Endometrial microvascular endothelial cells (primary cell): ENCODE measurements around the gene BRPF1. TPM values are rescaled to one million over a fixed set of nuclear protein-coding genes. Genes with fewer than 3 reads are reported as not detected.

Experiments
- total RNA-seq: library from RNA; depleted of rRNA; stranded (reverse); fragments of >200 nt; gene quantifications from one replicate; pipeline ENCODE4 v1.2.3, GENCODE V29; 2015; ENCODE audit errors: inconsistent ontology term

The BRPF1 gene
- total RNA-seq, 1 donor from 2014 or later = 16.2 TPM

Other genes starting within 250 kb of the BRPF1 start
- gene LHFPL4, start 177.9 kb upstream of the BRPF1 start, total RNA-seq = not detected
- gene MTMR14, start 82.2 kb upstream of the BRPF1 start, total RNA-seq = 48.1 TPM
- gene CPNE9, start 27.9 kb upstream of the BRPF1 start, total RNA-seq = not detected
- 18.7 TPM for gene OGG1, start 18.2 kb downstream of the BRPF1 start, total RNA-seq
- 38.9 TPM for gene CAMK1, start 38.2 kb downstream of the BRPF1 start, total RNA-seq
- gene TADA3, start 60.7 kb downstream of the BRPF1 start, total RNA-seq = 83.3 TPM
- gene ARPC4, start 61.3 kb downstream of the BRPF1 start, total RNA-seq = 375 TPM
- 10.9 TPM for gene TTLL3, start 78.5 kb downstream of the BRPF1 start, total RNA-seq
- 53.1 TPM for gene RPUSD3, start 112.3 kb downstream of the BRPF1 start, total RNA-seq
- gene CIDEC, start 148.5 kb downstream of the BRPF1 start, total RNA-seq = not detected
- 51.5 TPM for gene JAGN1, start 158.9 kb downstream of the BRPF1 start, total RNA-seq
- 0.28 TPM for gene IL17RE, start 171.1 kb downstream of the BRPF1 start, total RNA-seq
- gene IL17RC, start 185.4 kb downstream of the BRPF1 start, total RNA-seq = 20.3 TPM
- 28.0 TPM for gene CRELD1, start 202.1 kb downstream of the BRPF1 start, total RNA-seq
- gene PRRT3, start 220.7 kb downstream of the BRPF1 start, total RNA-seq = 0.93 TPM